HepG2 (cell line): ENCODE measurements around the gene OR2AG1. TPM values are rescaled to one million over a fixed set of nuclear protein-coding genes. Genes with fewer than 3 reads are reported as not detected.

Experiments used
- ATAC-seq: fragments of 200-7000 bp; cut with Tn5 transposase; 3 replicates; pipeline ENCODE4 v1.9.1; 2020; ENCODE audit warnings: mild to moderate bottlenecking, moderate library complexity
- BruUV-seq: library from RNA; stranded (reverse); fragments of 400-500 nt; replicated peaks from 2 replicates; lab custom pipeline; 2021; lab: Mats Ljungman, UMichigan
- CTCF ChIA-PET: fragments of 300-600 bp; formaldehyde crosslinking; extraction: SDS; loops from one replicate; lab custom pipeline; 2021; ENCODE audit warnings: low total read pairs, inconsistent platforms, low intra/inter-chr PET ratio; lab: Yijun Ruan, JAX
- POLR2A ChIA-PET: fragments of 350-600 bp; sonication (Branson Sonifier 250); formaldehyde crosslinking; loops from one replicate; lab custom pipeline; 2020; ENCODE audit warnings: antibody characterized with exemption, inconsistent platforms; lab: Yijun Ruan, JAX
- DNase-seq: peaks from one replicate; pipeline ENCODE4 v3.0.0-alpha.2; 2015; ENCODE audit warnings: low spot score
- FAIRE-seq: peaks from 3 replicates; lab custom pipeline; 2011; peaks lifted over from hg19 to GRCh38; lab: Jason Lieb, UNC
- H2AFZ ChIP-seq: one replicate; pipeline ENCODE4 v1.6.1; 2011; ENCODE audit warnings: low read length, inconsistent platforms
- H3K27ac ChIP-seq: fragments of 300-600 bp; 3 replicates; pipeline ENCODE4 v1.8.0; 2011; ENCODE audit warnings: mixed run types, mild to moderate bottlenecking, mixed read lengths, low read length, inconsistent platforms; ENCODE audit not compliant: insufficient read depth; ENCODE audit errors: extremely low read length
- H3K27me3 ChIP-seq, 2 experiments: fragments of 200-600 bp in 1 of 2; 2 replicates in 1 of 2; 3 replicates in 1 of 2; pipeline versions ENCODE4 v1.6.0 to v1.8.0; 2011; ENCODE audit warnings: low read length in 2 of 2, mild to moderate bottlenecking in 2 of 2, moderate library complexity in 2 of 2, inconsistent platforms in 1 of 2; ENCODE audit not compliant: insufficient read depth in 2 of 2, control insufficient read depth in 1 of 2
- H3K36me3 ChIP-seq, 2 experiments: fragments of 200-600 bp in 1 of 2; replicated peaks in 1 of 2; 2 replicates in 1 of 2; 3 replicates in 1 of 2; pipeline versions ENCODE4 v1.5.1 to v1.8.0; 2011; ENCODE audit warnings: low read length in 2 of 2, inconsistent platforms in 1 of 2; ENCODE audit not compliant: insufficient read depth in 2 of 2, control insufficient read depth in 1 of 2
- H3K4me1 ChIP-seq: 2 replicates; pipeline ENCODE4 v1.5.1; 2012; ENCODE audit warnings: low read length, inconsistent platforms; ENCODE audit not compliant: insufficient read depth
- H3K4me2 ChIP-seq: 2 replicates; pipeline ENCODE4 v1.6.0; 2011; ENCODE audit warnings: low read depth, low read length, inconsistent platforms
- H3K4me3 ChIP-seq, 3 experiments: fragments of 200-600 bp in 1 of 3; sonication (generic), shearing (Covaris generic) in 1 of 3; replicated peaks in 1 of 3; 2 replicates each; pipeline ENCODE4 v1.5.1; 2011 to 2016; ENCODE audit warnings: low read length in 3 of 3, inconsistent platforms in 2 of 3, low read depth in 2 of 3, mild to moderate bottlenecking in 2 of 3, control low read depth in 1 of 3, mixed read lengths in 1 of 3; ENCODE audit not compliant: insufficient read depth in 1 of 3
- H3K79me2 ChIP-seq: one replicate; pipeline ENCODE4 v1.6.1; 2011; ENCODE audit warnings: low read length, inconsistent platforms; ENCODE audit not compliant: insufficient read depth
- H3K9ac ChIP-seq: 2 replicates; pipeline ENCODE4 v1.6.0; 2011; ENCODE audit warnings: mild to moderate bottlenecking, low read depth, low read length, inconsistent platforms; ENCODE audit not compliant: insufficient read depth
- H3K9me3 ChIP-seq: 2 replicates; pipeline ENCODE4 v1.5.1; 2012; ENCODE audit warnings: mild to moderate bottlenecking, low read length
- H4K20me1 ChIP-seq: 2 replicates; pipeline ENCODE4 v1.6.0; 2011; ENCODE audit warnings: inconsistent platforms, mild to moderate bottlenecking, low read length, moderate library complexity; ENCODE audit not compliant: insufficient read depth
- HINFP ChIP-seq: sonication (generic); formaldehyde crosslinking; IDR thresholded peaks from 2 replicates; pipeline ENCODE4 v1.4.0; 2020; ENCODE audit warnings: low read depth, mild to moderate bottlenecking, missing genetic modification reagents
- IKZF5 ChIP-seq: IDR thresholded peaks from 2 replicates; pipeline ENCODE4 v1.6.1; 2018; ENCODE audit warnings: missing genetic modification reagents, mild to moderate bottlenecking, missing compliant biosample characterization
- NONO ChIP-seq, 2 experiments: fragments of 450-650 bp in 1 of 2; sonication (generic) in 1 of 2; formaldehyde crosslinking in 1 of 2; IDR thresholded peaks in 1 of 2; conservative IDR thresholded peaks in 1 of 2; 2 replicates each; pipeline versions ENCODE4 v1.6.1 to v1.8.0; 2017 to 2022; ENCODE audit warnings: mild to moderate bottlenecking in 1 of 2, missing genetic modification reagents in 1 of 2, moderate library complexity in 1 of 2
- POLR2AphosphoS2 ChIP-seq: IDR thresholded peaks from 2 replicates; pipeline ENCODE4 v1.6.1; 2011; ENCODE audit warnings: low read depth, low read length, improper control_type of control experiment
- RAD21 ChIP-seq: fragments of 450-650 bp; formaldehyde crosslinking; IDR thresholded peaks from 2 replicates; pipeline ENCODE4 v1.5.0; 2020; ENCODE audit warnings: mild to moderate bottlenecking
- SMARCE1 ChIP-seq: fragments of 450-650 bp; IDR thresholded peaks from 2 replicates; pipeline ENCODE4 v1.6.1; 2017; ENCODE audit warnings: borderline replicate concordance
- STAT5B ChIP-seq: sonication (generic); formaldehyde crosslinking; IDR thresholded peaks from 2 replicates; pipeline ENCODE4 v1.4.0; 2020; ENCODE audit warnings: missing genetic modification reagents
- THAP9 ChIP-seq: sonication (generic); formaldehyde crosslinking; IDR thresholded peaks from 2 replicates; pipeline ENCODE4; 2020; ENCODE audit warnings: missing genetic modification reagents, mild to moderate bottlenecking, borderline replicate concordance
- ZBTB46 ChIP-seq: sonication (generic); formaldehyde crosslinking; IDR thresholded peaks from 2 replicates; pipeline ENCODE4 v1.4.0; 2020; ENCODE audit warnings: mild to moderate bottlenecking, missing genetic modification reagents, borderline replicate concordance
- ZNF234 ChIP-seq: sonication (generic); formaldehyde crosslinking; conservative IDR thresholded peaks from 2 replicates; pipeline ENCODE4 v1.5.1; 2020; ENCODE audit warnings: mild to moderate bottlenecking, missing genetic modification reagents
- ZNF446 ChIP-seq: sonication (generic); formaldehyde crosslinking; IDR thresholded peaks from 2 replicates; pipeline ENCODE4 v1.5.0; 2020; ENCODE audit warnings: mild to moderate bottlenecking, missing genetic modification reagents
- ZNF615 ChIP-seq: sonication (generic); formaldehyde crosslinking; IDR thresholded peaks from 2 replicates; pipeline ENCODE4 v1.5.0; 2020; ENCODE audit warnings: mild to moderate bottlenecking, missing genetic modification reagents, borderline replicate concordance
- ZNF773 ChIP-seq: sonication (generic); formaldehyde crosslinking; IDR thresholded peaks from 2 replicates; pipeline ENCODE4 v1.4.0; 2020; ENCODE audit warnings: missing genetic modification reagents, borderline replicate concordance
- WGBS: methylation state at CpG from one replicate; pipeline ENCODE4 v1.1.6; 2017; ENCODE audit warnings: low lambda C conversion rate; 5-methylcytosine and 5-hydroxymethylcytosine counted together
- in situ Hi-C: cut with HindIII; loops from 2 replicates; pipeline ENCODE4 v1.10.0; 2017; ENCODE audit warnings: low pct_unique_long_range_greater_than_20kb; ENCODE audit not compliant: extremely low pct_ligation_motif_present
- intact Hi-C: fragments of 100-400 bp; cut with micrococcal nuclease; formaldehyde crosslinking; loops from one replicate; pipeline ENCODE4 v1.10.0; 2022; ENCODE audit not compliant: unreplicated experiment
- polyA plus RNA-seq, 8 experiments: library from polyadenylated mRNA; depleted of rRNA in 3 of 8; stranded (reverse) in 7 of 8; unstranded in 1 of 8; fragments of >200 nt; fragmentation: Illumina TruSeq in 4 of 8; extraction: Trizol in 4 of 8; gene quantifications; 2 replicates each; pipeline versions ENCODE4 v1.2.1 to v1.2.3, GENCODE V29; 2011 to 2016; ENCODE audit warnings: low read depth in 4 of 8, missing spikeins in 1 of 8, mixed read lengths in 1 of 8; ENCODE audit not compliant: insufficient read depth in 1 of 8
- total RNA-seq, 5 experiments: library from RNA; depleted of rRNA; stranded (reverse); fragments of >200 nt; fragmentation: Illumina TruSeq; extraction: Trizol; gene quantifications; 2 replicates each; pipeline ENCODE4 v1.2.3, GENCODE V29; 2016; ENCODE audit warnings: low read depth in 1 of 5
- TF ChIP-seq, protein P1 (sequence below): sonication (generic); formaldehyde crosslinking; IDR thresholded peaks from 2 replicates; pipeline ENCODE4 v1.5.0; 2020; ENCODE audit warnings: missing genetic modification reagents, mild to moderate bottlenecking, borderline replicate concordance

The OR2AG1 gene
- total and polyA plus RNA-seq, 2 of the 13 experiments (the other 11 are each of a cell fraction or from before 2014, with no cell fraction given), result not detected

DNA sequence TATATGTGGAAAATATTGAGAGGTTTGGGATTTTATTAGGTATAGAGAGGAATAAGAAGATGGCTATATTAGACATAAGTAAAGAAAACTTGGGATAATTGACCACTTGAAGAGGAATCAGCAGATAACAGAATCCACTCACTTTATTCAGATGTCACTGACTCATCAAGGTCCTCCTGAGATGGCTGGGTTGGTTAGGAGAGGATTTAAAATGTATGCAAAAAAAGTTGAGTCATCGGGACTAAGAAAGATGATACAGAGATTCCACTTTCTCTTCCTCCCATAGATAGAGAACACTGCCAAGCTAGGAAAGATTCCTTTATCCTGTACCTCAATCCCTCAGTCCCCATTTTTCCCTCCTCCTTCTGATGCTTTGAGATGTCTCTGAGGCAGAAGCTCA is 16.6 kb downstream of the OR2AG1 start, which contains the start of gene OR6A2:
Gene OR6A2 (minus strand): TSS at position 288 of the 400 bp plus-strand sequence. CDS start 3,981 bp downstream, outside the sequence.
- intact Hi-C loops, result no loop called here
- CTCF ChIA-PET, result no interaction called here

More for the DNA sequence above, 16.6 kb downstream of the OR2AG1 start, which contains the start of gene OR6A2:
- POLR2A ChIA-PET, result no interaction called here
- TF ChIP-seq ZNF773 (CRISPR knock-in tag) (no peak), STAT5B (CRISPR knock-in tag) (no peak), NONO (IDR thresholded peaks at IDR 0.05) (no peak), NONO (CRISPR knock-in tag; conservative IDR thresholded peaks at IDR 0.05) (no peak), SMARCE1 (no peak), ZNF615 (CRISPR knock-in tag) (no peak), HINFP (CRISPR knock-in tag) (no peak), ZBTB46 (CRISPR knock-in tag) (no peak), POLR2AphosphoS2 (no peak), ZNF234 (CRISPR knock-in tag) (no peak), IKZF5 (CRISPR knock-in tag) (no peak), ZNF446 (no peak), RAD21 (CRISPR knock-in tag) (no peak), THAP9 (CRISPR knock-in tag) (no peak)
- TF ChIP-seq, protein P1, sequence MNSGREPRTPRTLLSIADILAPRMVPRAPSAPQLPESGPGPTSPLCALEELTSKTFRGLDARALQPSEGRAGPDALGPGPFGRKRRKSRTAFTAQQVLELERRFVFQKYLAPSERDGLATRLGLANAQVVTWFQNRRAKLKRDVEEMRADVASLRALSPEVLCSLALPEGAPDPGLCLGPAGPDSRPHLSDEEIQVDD (CRISPR knock-in tag), result no peak
- in situ Hi-C loops, result no loop called here
- H3K9ac ChIP-seq, result no peak within 1 kb of the TSS
- ATAC-seq, result no peak
- H3K27me3 ChIP-seq, result no peaks in the 10 kb centered on the region
- H3K36me3 ChIP-seq, result no peaks in the 10 kb centered on the region
- DNase-seq, result no peak
- no TSS peak for BruUV-seq
- no peak for FAIRE-seq
- WGBS, result 22% methylated on average over 1 of the region's 1 CpG
- H3K9me3 ChIP-seq, result no peaks in the 10 kb centered on the region
- H3K4me2 ChIP-seq, result no peak within 1 kb of the TSS
- H3K4me1 ChIP-seq, result no peaks in the 10 kb centered on the region
- no peaks in the 10 kb centered on the region for H3K79me2 ChIP-seq
- no peaks in the 10 kb centered on the region for H4K20me1 ChIP-seq
- no peak within 1 kb of the TSS for H3K4me3 ChIP-seq
- H2AFZ ChIP-seq, result no peak within 1 kb of the TSS
- no peak within 1 kb of the TSS for H3K27ac ChIP-seq
